Fibroblast of lung (primary cell): Measurements from ENCODE around the gene ZFR2. TPM values are rescaled to one million over a fixed set of nuclear protein-coding genes. Genes with fewer than 3 reads are reported as not detected.

Experiments used
- DNase-seq, 2 donors: peaks; one replicate each; pipeline versions ENCODE4 v3.0.0 to v3.0.0-alpha.2; 2010; ENCODE audit warnings: low read depth in 2 of 2
- H2AFZ ChIP-seq: 2 replicates; pipeline ENCODE4 v1.5.1; 2012; ENCODE audit warnings: low read length, control low read depth, inconsistent platforms
- H3K27ac ChIP-seq: 2 replicates; pipeline ENCODE4 v1.5.1; 2011; ENCODE audit warnings: low read length, control low read depth; ENCODE audit not compliant: insufficient read depth
- H3K27me3 ChIP-seq: 2 replicates; pipeline ENCODE4 v1.5.1; 2011; ENCODE audit warnings: mild to moderate bottlenecking, low read length; ENCODE audit not compliant: control insufficient read depth, insufficient read depth
- H3K36me3 ChIP-seq: 2 replicates; pipeline ENCODE4 v1.5.1; 2011; ENCODE audit warnings: low read length; ENCODE audit not compliant: control insufficient read depth, insufficient read depth
- H3K4me1 ChIP-seq: 2 replicates; pipeline ENCODE4 v1.5.1; 2011; ENCODE audit warnings: low read length; ENCODE audit not compliant: control insufficient read depth, insufficient read depth; ENCODE audit errors: extremely low read depth
- H3K4me2 ChIP-seq: 2 replicates; pipeline ENCODE4 v1.5.1; 2011; ENCODE audit warnings: low read length, control low read depth; ENCODE audit not compliant: insufficient read depth; ENCODE audit errors: extremely low read depth
- H3K4me3 ChIP-seq, 4 experiments: fragments of 200-600 bp in 1 of 4; sonication (generic) in 1 of 4; replicated peaks in 1 of 4; 2 replicates each; pipeline ENCODE4 v1.5.1; 2011 to 2016; ENCODE audit warnings: low read length in 4 of 4, low read depth in 3 of 4, mild to moderate bottlenecking in 3 of 4, control low read depth in 2 of 4, inconsistent platforms in 1 of 4, mixed read lengths in 1 of 4; ENCODE audit not compliant: insufficient read depth in 1 of 4; ENCODE audit errors: control extremely low read depth in 1 of 4
- H3K79me2 ChIP-seq: 2 replicates; pipeline ENCODE4 v1.5.1; 2012; ENCODE audit warnings: mild to moderate bottlenecking, low read length, inconsistent platforms; ENCODE audit not compliant: control insufficient read depth, insufficient read depth
- H3K9ac ChIP-seq: 2 replicates; pipeline ENCODE4 v1.5.1; 2011; ENCODE audit warnings: mild to moderate bottlenecking, low read length, control low read depth; ENCODE audit not compliant: insufficient read depth
- H3K9me3 ChIP-seq: 2 replicates; pipeline ENCODE4 v1.5.1; 2012; ENCODE audit warnings: low read depth, low read length; ENCODE audit not compliant: control insufficient read depth, insufficient read depth
- H4K20me1 ChIP-seq: 2 replicates; pipeline ENCODE4 v1.5.1; 2011; ENCODE audit warnings: low read length; ENCODE audit not compliant: control insufficient read depth, insufficient read depth; ENCODE audit errors: extremely low read depth
- EZH2 ChIP-seq: IDR thresholded peaks from 2 replicates; pipeline ENCODE4 v1.5.1; 2012; ENCODE audit warnings: low read length, control low read depth, mild to moderate bottlenecking; ENCODE audit errors: missing control alignments
- polyA plus RNA-seq, 2 donors: library from polyadenylated mRNA; depleted of rRNA in 1 of 2; stranded (reverse) in 1 of 2; unstranded in 1 of 2; fragments of >200 nt; gene quantifications; 2 replicates each; pipeline ENCODE4 v1.2.1, GENCODE V29; 2011 to 2012; ENCODE audit warnings: missing spikeins in 1 of 2
- total RNA-seq: library from RNA; depleted of rRNA; stranded (reverse); fragments of >200 nt; gene quantifications from 2 replicates; pipeline ENCODE4 v1.2.1, GENCODE V29; 2014
- TF ChIP-seq, protein P1 (sequence below), 2 donors: IDR thresholded peaks in 1 of 2; conservative IDR thresholded peaks in 1 of 2; 1 replicate in 1 of 2; 2 replicates in 1 of 2; pipeline ENCODE4 v1.5.1; 2011 to 2012; ENCODE audit warnings: low read length in 2 of 2, control low read depth in 1 of 2, inconsistent platforms in 1 of 2, low read depth in 1 of 2, mild to moderate bottlenecking in 1 of 2

Gene ZFR2
- total and polyA plus RNA-seq, 2 donors (not counting 1 experiment from before 2014, with no cell fraction given) = not detected

GRCh38 chr19:3849787-3850186, 19.1 kb downstream of the ZFR2 start:
- TF ChIP-seq, protein P1, sequence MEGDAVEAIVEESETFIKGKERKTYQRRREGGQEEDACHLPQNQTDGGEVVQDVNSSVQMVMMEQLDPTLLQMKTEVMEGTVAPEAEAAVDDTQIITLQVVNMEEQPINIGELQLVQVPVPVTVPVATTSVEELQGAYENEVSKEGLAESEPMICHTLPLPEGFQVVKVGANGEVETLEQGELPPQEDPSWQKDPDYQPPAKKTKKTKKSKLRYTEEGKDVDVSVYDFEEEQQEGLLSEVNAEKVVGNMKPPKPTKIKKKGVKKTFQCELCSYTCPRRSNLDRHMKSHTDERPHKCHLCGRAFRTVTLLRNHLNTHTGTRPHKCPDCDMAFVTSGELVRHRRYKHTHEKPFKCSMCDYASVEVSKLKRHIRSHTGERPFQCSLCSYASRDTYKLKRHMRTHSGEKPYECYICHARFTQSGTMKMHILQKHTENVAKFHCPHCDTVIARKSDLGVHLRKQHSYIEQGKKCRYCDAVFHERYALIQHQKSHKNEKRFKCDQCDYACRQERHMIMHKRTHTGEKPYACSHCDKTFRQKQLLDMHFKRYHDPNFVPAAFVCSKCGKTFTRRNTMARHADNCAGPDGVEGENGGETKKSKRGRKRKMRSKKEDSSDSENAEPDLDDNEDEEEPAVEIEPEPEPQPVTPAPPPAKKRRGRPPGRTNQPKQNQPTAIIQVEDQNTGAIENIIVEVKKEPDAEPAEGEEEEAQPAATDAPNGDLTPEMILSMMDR (conservative IDR thresholded peaks at IDR 0.05 in 1 of 2, IDR thresholded peaks at IDR 0.05 in 1 of 2; ENCODE audit: low read depth in 1 of 2, low read length in 2 of 2) = no peak
- no peak for TF ChIP-seq EZH2
- H3K4me1 ChIP-seq = peaks cover 1% of the 10 kb centered on the region
- no peak overlapping the region for H3K27ac ChIP-seq
- no peak overlapping the region for H3K4me3 ChIP-seq
- no peak for DNase-seq
- no peaks in the 10 kb centered on the region for H3K79me2 ChIP-seq
- no peaks in the 10 kb centered on the region for H3K27me3 ChIP-seq
- no peak overlapping the region for H3K9ac ChIP-seq
- H3K9me3 ChIP-seq = no peaks in the 10 kb centered on the region
- no peak overlapping the region for H2AFZ ChIP-seq
- H3K36me3 ChIP-seq = no peaks in the 10 kb centered on the region
- no peak overlapping the region for H3K4me2 ChIP-seq
- H4K20me1 ChIP-seq = no peaks in the 10 kb centered on the region

GRCh38 chr19:3849092-3849491, 19.7 kb downstream of the ZFR2 start:
- Histone ChIP-seq H2AFZ (no peak overlapping the region), H4K20me1 (no peaks in the 10 kb centered on the region), H3K4me2 (no peak overlapping the region), H3K27ac (no peak overlapping the region), H3K27me3 (no peaks in the 10 kb centered on the region), H3K4me1 (peaks cover 3% of the 10 kb centered on the region), H3K79me2 (no peaks in the 10 kb centered on the region), H3K36me3 (no peaks in the 10 kb centered on the region), H3K9me3 (no peaks in the 10 kb centered on the region), H3K9ac (no peak overlapping the region), H3K4me3 (no peak overlapping the region)
- no peak for DNase-seq
- TF ChIP-seq EZH2 = no peak
- TF ChIP-seq, protein P1 (conservative IDR thresholded peaks at IDR 0.05 in 1 of 2, IDR thresholded peaks at IDR 0.05 in 1 of 2; ENCODE audit: low read depth in 1 of 2, low read length in 2 of 2) = peak in 1 of 2 donors; percentile 4

DNA sequence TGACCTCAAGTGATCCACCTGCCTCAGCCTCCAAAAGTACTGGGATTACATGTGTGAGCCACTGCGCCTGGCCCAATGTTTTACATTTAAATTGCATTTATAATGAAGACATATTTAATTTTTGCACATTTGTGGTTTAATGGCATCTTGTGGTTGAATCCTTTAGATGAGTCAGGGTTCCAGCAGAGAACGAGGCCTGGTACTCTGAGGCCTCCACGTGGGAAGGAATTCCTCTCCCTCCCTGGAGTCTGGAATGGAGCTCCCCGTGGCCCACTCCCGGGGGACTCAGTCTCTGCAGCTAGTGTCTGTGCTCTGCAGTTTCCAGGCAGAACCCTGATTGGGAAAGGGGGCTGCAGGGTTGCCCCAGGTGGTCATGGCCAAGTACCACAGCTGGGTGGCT, 24.2 kb downstream of the ZFR2 start:
- Histone ChIP-seq H3K36me3 (no peaks in the 10 kb centered on the region), H3K4me1 (peaks cover 3% of the 10 kb centered on the region), H3K79me2 (no peaks in the 10 kb centered on the region), H4K20me1 (no peaks in the 10 kb centered on the region), H3K9ac (no peak overlapping the region), H3K27me3 (no peaks in the 10 kb centered on the region), H2AFZ (no peak overlapping the region), H3K4me3 (no peak overlapping the region), H3K4me2 (no peak overlapping the region), H3K27ac (no peak overlapping the region), H3K9me3 (no peaks in the 10 kb centered on the region)
- TF ChIP-seq EZH2 = no peak
- TF ChIP-seq, protein P1 (conservative IDR thresholded peaks at IDR 0.05 in 1 of 2, IDR thresholded peaks at IDR 0.05 in 1 of 2; ENCODE audit: low read depth in 1 of 2, low read length in 2 of 2) = no peak
- peak in 1 of 2 donors; percentile 80 for DNase-seq
